A549 (cell line): Measurements from ENCODE around the gene ZER1. TPM values are rescaled to one million over a fixed set of nuclear protein-coding genes. Genes with fewer than 3 reads are reported as not detected.

Experiments used
- ATAC-seq, 2 experiments: fragments of 200-7000 bp in 1 of 2; fragments of >200 bp in 1 of 2; cut with Nextera tagmentation in 1 of 2; cut with Tn5 transposase in 1 of 2; 3 replicates each; pipeline versions ENCODE4 v1.8.0 to v1.9.1; 2018 to 2020; ENCODE audit warnings: mild to moderate bottlenecking in 1 of 2, moderate library complexity in 1 of 2
- CTCF ChIA-PET: fragments of 300-600 bp; sonication (Branson Sonifier 250); formaldehyde crosslinking; extraction: SDS; loops from one replicate; lab custom pipeline; 2021; ENCODE audit warnings: antibody characterized with exemption, inconsistent platforms; lab: Yijun Ruan, JAX
- POLR2A ChIA-PET: fragments of 350-600 bp; formaldehyde crosslinking; extraction: SDS; loops from one replicate; lab custom pipeline; 2021; ENCODE audit warnings: antibody characterized with exemption, inconsistent platforms; lab: Yijun Ruan, JAX
- DNase-seq, 2 experiments: peaks; one replicate each; pipeline versions ENCODE4 v3.0.0 to v3.0.0-alpha.2; 2011 to 2016; ENCODE audit warnings: low read depth in 1 of 2, low spot score in 1 of 2
- FAIRE-seq: peaks from 2 replicates; lab custom pipeline; 2011; peaks lifted over from hg19 to GRCh38; lab: Jason Lieb, UNC
- H3K27ac ChIP-seq, 2 experiments: fragments of >200 bp; sonication (Bioruptor Twin); formaldehyde crosslinking; 3 replicates each; pipeline ENCODE4 v1.5.1; 2016 to 2017
- H3K4me1 ChIP-seq: fragments of >200 bp; sonication (Bioruptor Twin); formaldehyde crosslinking; 3 replicates; pipeline ENCODE4 v1.6.1; 2016
- H3K4me2 ChIP-seq: fragments of >200 bp; sonication (Bioruptor Twin); formaldehyde crosslinking; 3 replicates; pipeline ENCODE4 v1.6.1; 2016
- H3K4me3 ChIP-seq: fragments of >200 bp; sonication (Bioruptor Twin); formaldehyde crosslinking; 3 replicates; pipeline ENCODE4 v1.5.1; 2016
- H3K9me3 ChIP-seq: fragments of >200 bp; sonication (Bioruptor Twin); formaldehyde crosslinking; 3 replicates; pipeline ENCODE4 v1.6.1; 2016
- BCL3 ChIP-seq: fragments of >200 bp; sonication (Bioruptor Twin); formaldehyde crosslinking; IDR thresholded peaks from 3 replicates; pipeline ENCODE4 v1.6.1; 2016
- FOSB ChIP-seq: fragments of 250-450 bp; sonication (Bioruptor Pico); IDR thresholded peaks from 2 replicates; pipeline ENCODE4 v1.5.0; 2020; ENCODE audit warnings: mild to moderate bottlenecking, moderate library complexity
- HMGXB4 ChIP-seq: fragments of 250-450 bp; sonication (Bioruptor Pico); IDR thresholded peaks from 2 replicates; pipeline ENCODE4 v1.5.0; 2021; ENCODE audit warnings: mild to moderate bottlenecking, moderate library complexity, borderline replicate concordance
- HOXB5 ChIP-seq: fragments of 250-450 bp; sonication (Bioruptor Pico); IDR thresholded peaks from 2 replicates; pipeline ENCODE4 v1.5.0; 2020; ENCODE audit warnings: mild to moderate bottlenecking, moderate library complexity
- KDM1A ChIP-seq: fragments of 200-600 bp; sonication (generic); IDR thresholded peaks from 2 replicates; pipeline ENCODE4 v1.6.1; 2016; ENCODE audit warnings: low read depth, mild to moderate bottlenecking
- KDM5A ChIP-seq: fragments of 200-600 bp; sonication (generic); IDR thresholded peaks from 2 replicates; pipeline ENCODE4 v1.6.1; 2016; ENCODE audit warnings: antibody characterized with exemption, mild to moderate bottlenecking
- MAFK ChIP-seq: fragments of 450-650 bp; IDR thresholded peaks from 2 replicates; pipeline ENCODE4 v1.6.1; 2014; ENCODE audit not compliant: partially characterized antibody
- MAX ChIP-seq: IDR thresholded peaks from 2 replicates; pipeline ENCODE4 v1.6.1; 2012
- PHF8 ChIP-seq: fragments of 200-600 bp; sonication (generic); IDR thresholded peaks from 2 replicates; pipeline ENCODE4 v1.6.1; 2016; ENCODE audit warnings: low read depth, mild to moderate bottlenecking, antibody characterized with exemption, moderate library complexity, borderline replicate concordance
- POLR2AphosphoS2 ChIP-seq: conservative IDR thresholded peaks from 2 replicates; pipeline ENCODE4 v1.6.1; 2012; ENCODE audit warnings: low read length, improper control_type of control experiment, inconsistent platforms
- RAD21 ChIP-seq, 2 experiments: fragments of >200 bp in 1 of 2; sonication (Bioruptor Twin) in 1 of 2; formaldehyde crosslinking in 1 of 2; IDR thresholded peaks in 1 of 2; conservative IDR thresholded peaks in 1 of 2; 2 replicates in 1 of 2; 3 replicates in 1 of 2; pipeline ENCODE4 v1.6.1; 2012 to 2018; ENCODE audit warnings: inconsistent platforms in 1 of 2
- RCOR1 ChIP-seq: fragments of 150-350 bp; IDR thresholded peaks from 2 replicates; pipeline ENCODE4 v1.6.1; 2014; ENCODE audit warnings: antibody characterized with exemption, low read length, low read depth
- RFX5 ChIP-seq: fragments of 450-650 bp; IDR thresholded peaks from 2 replicates; pipeline ENCODE4 v1.7.1; 2014; ENCODE audit warnings: antibody characterized with exemption, mild to moderate bottlenecking, moderate library complexity
- TP53 ChIP-seq: fragments of 250-450 bp; sonication (Bioruptor Pico); IDR thresholded peaks from 2 replicates; pipeline ENCODE4 v1.5.0; 2021; ENCODE audit warnings: mild to moderate bottlenecking, moderate library complexity
- ZNF302 ChIP-seq: fragments of 250-450 bp; sonication (Bioruptor Pico); IDR thresholded peaks from 2 replicates; pipeline ENCODE4 v1.9.0; 2021; ENCODE audit warnings: inconsistent platforms, mild to moderate bottlenecking, moderate library complexity
- WGBS: methylation state at CpG from one replicate; pipeline ENCODE4 v1.1.6; 2017; ENCODE audit errors: missing lambda C conversion rate; 5-methylcytosine and 5-hydroxymethylcytosine counted together
- polyA plus RNA-seq, 4 experiments: library from polyadenylated mRNA; depleted of rRNA in 3 of 4; stranded (reverse); fragments of >200 nt; fragmentation: RNase III in 1 of 4; extraction: RNeasy Plus Mini Kit Qiagen cat#74134 plus additional on column Dnase treatment in 1 of 4; gene quantifications; 2 replicates in 3 of 4; 3 replicates in 1 of 4; pipeline ENCODE4 v1.2.3, GENCODE V29; 2011 to 2017

Gene ZER1
- polyA plus RNA-seq, 2 of the 4 experiments (the other 2 are of a cell fraction), result 9.1 to 13.4 TPM

- TF ChIP-seq HMGXB4, result no peak
- no peak for TF ChIP-seq BCL3
- TF ChIP-seq, all 56 proteins: peak for 0
Measured at GRCh38 chr9:128768606-128769005, 3.1 kb downstream of the ZER1 start (continued).

- WGBS, result 35% methylated on average over 3 of the region's 3 CpGs
Measured at GRCh38 chr9:128765499-128765898, 6.2 kb downstream of the ZER1 start.

GRCh38 chr9:128764361-128764760 is 7.4 kb downstream of the ZER1 start:
- 93% methylated on average over 5 of the region's 6 CpGs for WGBS
- ATAC-seq (peak in 1 of 2 experiments; percentile 59; a peak in 3 of 6 replicates), FAIRE-seq (no peak)
- H3K4me3 ChIP-seq, result no peak overlapping the region
- no peak overlapping the region for H3K4me2 ChIP-seq
- no peak overlapping the region for H3K27ac ChIP-seq
- no peak for TF ChIP-seq KDM1A
- peak in 1 of 2 experiments; percentile 29; a peak in 1 of 5 replicates for TF ChIP-seq RAD21 (conservative IDR thresholded peaks at IDR 0.05 in 1 of 2, IDR thresholded peaks at IDR 0.05 in 1 of 2)
- TF ChIP-seq, all 56 proteins: peak for 1
- no peak for DNase-seq
- POLR2A ChIA-PET, result no interaction called here
- no peaks in the 10 kb centered on the region for H3K9me3 ChIP-seq
- CTCF ChIA-PET, result interaction anchor here (0.6 to 2.6 kb wide), 6 partner anchors 18 to 163 kb away, joined by 3 to 14 read pairs (median 4); partner anchors contain the start of gene ENDOG
- peaks cover 12% of the 10 kb centered on the region; the same call in 2 of the 3 replicates for H3K4me1 ChIP-seq

More at GRCh38 chr9:128765499-128765898, 6.2 kb downstream of the ZER1 start:
- FAIRE-seq (no peak), DNase-seq (no peak), ATAC-seq (peak; percentile 40 to 41; a peak in 1 of 6 replicates)
- TF ChIP-seq TP53 (CRISPR knock-in tag) (no peak), PHF8 (no peak), MAX (no peak), ZNF302 (CRISPR knock-in tag) (no peak), POLR2AphosphoS2 (no peak), RCOR1 (no peak), KDM1A (no peak), KDM5A (no peak), FOSB (no peak), HOXB5 (no peak), RFX5 (no peak)
- H3K4me1 ChIP-seq, result peaks cover 12% of the 10 kb centered on the region; the same call in 2 of the 3 replicates
- ChIA-PET CTCF (interaction anchor here (0.6 to 2.6 kb wide), 3 partner anchors 8 to 33 kb away, joined by 4 to 14 read pairs (median 5); no protein-coding TSS in a partner anchor), POLR2A (no interaction called here)
- no peak overlapping the region for H3K4me2 ChIP-seq
- H3K4me3 ChIP-seq, result no peak overlapping the region
- H3K9me3 ChIP-seq, result no peaks in the 10 kb centered on the region
- no peak overlapping the region for H3K27ac ChIP-seq

- Histone ChIP-seq H3K4me2 (no peak overlapping the region), H3K27ac (no peak overlapping the region), H3K9me3 (no peaks in the 10 kb centered on the region)
- FAIRE-seq, result no peak
- POLR2A ChIA-PET, result interaction anchor here (0.9 kb wide), 1 partner anchor 9 kb away, joined by 3 read pairs; no protein-coding TSS in a partner anchor
- no peak for DNase-seq
- no peak for TF ChIP-seq HOXB5
- peak; percentile 24 for TF ChIP-seq MAFK
- TF ChIP-seq, all 56 proteins: peak for 1
- whole genome bisulfite sequencing, result 81% methylated on average over 9 of the region's 9 CpGs
- H3K4me1 ChIP-seq, result peaks cover 12% of the 10 kb centered on the region; the same call in 2 of the 3 replicates
- CTCF ChIA-PET, result interaction anchor here (0.6 to 1.8 kb wide), 4 partner anchors 18 to 166 kb away, joined by 3 to 8 read pairs (median 3); no protein-coding TSS in a partner anchor
- H3K4me3 ChIP-seq, result no peak overlapping the region
- no peak for ATAC-seq
Measured at GRCh38 chr9:128762671-128763449, 8.9 kb downstream of the ZER1 start.
